HUES64 (cell line): ENCODE measurements around the gene PHLDA3.
"Not testable (repeated sequence)": the region's sequence is repeated elsewhere in the genome, so short reads cannot be mapped to it uniquely, and the experiment has no call there.

Experiments
- H3K27ac ChIP-seq: 2 replicates; pipeline ENCODE4 v1.7.0; 2013; ENCODE audit warnings: low read depth, low read length, inconsistent platforms
- H3K27me3 ChIP-seq: 2 replicates; pipeline ENCODE4 v1.6.1; 2013; ENCODE audit warnings: mild to moderate bottlenecking, low read length; ENCODE audit not compliant: insufficient read depth
- H3K36me3 ChIP-seq: 2 replicates; pipeline ENCODE4 v1.6.1; 2013; ENCODE audit warnings: mild to moderate bottlenecking, low read length; ENCODE audit not compliant: insufficient read depth
- H3K4me1 ChIP-seq: 2 replicates; pipeline ENCODE4 v1.6.1; 2013; ENCODE audit warnings: mild to moderate bottlenecking, low read length, moderate library complexity; ENCODE audit not compliant: insufficient read depth
- H3K4me3 ChIP-seq: 2 replicates; pipeline ENCODE4 v1.5.1; 2013; ENCODE audit warnings: mild to moderate bottlenecking, low read length, moderate library complexity
- H3K9ac ChIP-seq: 2 replicates; pipeline ENCODE4 v1.6.1; 2013; ENCODE audit warnings: mild to moderate bottlenecking, low read depth, low read length
- H3K9me3 ChIP-seq: 2 replicates; pipeline ENCODE4 v1.6.1; 2013; ENCODE audit warnings: low read depth, low read length; ENCODE audit not compliant: insufficient read depth
- WGBS: fragments of 150-250, 120-280 bp; methylation state at CpG from one replicate; pipeline ENCODE4 v1.1.7; 2013; ENCODE audit warnings: missing lambda C conversion rate; 5-methylcytosine and 5-hydroxymethylcytosine counted together

PHLDA3 gene

DNA sequence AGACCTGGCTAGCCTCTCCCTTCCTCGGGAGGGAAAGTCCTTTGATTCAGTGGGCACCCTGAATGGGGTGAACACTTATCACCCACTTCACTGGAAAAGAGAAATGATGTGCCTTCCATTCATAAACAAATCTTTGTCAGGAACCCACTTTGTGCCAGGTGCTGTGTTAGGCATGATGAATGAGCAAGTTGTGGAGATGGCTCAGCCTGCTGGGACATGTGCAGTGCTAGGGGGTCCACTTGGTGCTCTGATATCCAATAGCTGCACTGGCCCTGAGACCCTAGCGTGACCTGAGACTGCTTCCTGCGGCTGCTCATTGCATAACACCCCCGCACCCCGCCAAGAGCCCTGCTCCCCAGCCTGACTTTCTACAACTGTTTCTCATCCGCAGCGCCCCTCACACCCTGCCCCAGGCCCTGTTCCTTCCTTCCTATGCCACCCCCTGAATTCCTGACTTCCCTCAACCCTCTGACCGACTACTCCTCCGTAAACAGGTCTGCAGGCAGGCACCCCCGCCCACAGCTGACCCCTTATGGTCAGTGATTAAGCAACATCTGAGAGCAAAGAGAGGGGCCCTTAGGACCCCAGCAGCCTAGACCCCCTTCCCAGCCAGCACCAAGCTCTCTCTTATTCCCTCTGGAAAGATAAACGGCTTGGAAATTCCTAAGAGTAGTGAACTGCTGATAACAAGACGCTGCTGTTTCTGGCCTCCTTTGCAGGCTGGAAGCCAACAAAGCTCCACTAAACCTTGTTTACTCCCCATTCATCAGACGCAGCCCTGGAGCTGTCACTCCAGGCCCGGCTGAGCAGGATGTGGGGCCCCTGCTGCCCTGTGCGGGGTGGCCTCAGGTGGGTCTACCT, 25.0 kb upstream of the PHLDA3 start:
- Histone ChIP-seq H3K4me1 (0 out of 2 replicates have a peak, but pooled peaks cover 8% of the 10 kb centered on the region), H3K27me3 (no peaks in the 10 kb centered on the region), H3K27ac (no peak overlapping the region), H3K36me3 (no peaks in the 10 kb centered on the region), H3K4me3 (no peak overlapping the region), H3K9me3 (no peaks in the 10 kb centered on the region), H3K9ac (no peak overlapping the region; the same call in 1 of the 2 replicates)
- 79% methylated on average over 15 of the region's 15 CpGs for WGBS

- not testable (repeated sequence) for H3K36me3 ChIP-seq, H3K27ac ChIP-seq, H3K9ac ChIP-seq, H3K9me3 ChIP-seq, H3K27me3 ChIP-seq, H3K4me3 ChIP-seq, H3K4me1 ChIP-seq
- WGBS, result 100% methylated on average over 3 of the region's 3 CpGs
Measured at GRCh38 chr1:201493026-201493656, 24.2 kb upstream of the PHLDA3 start.

DNA sequence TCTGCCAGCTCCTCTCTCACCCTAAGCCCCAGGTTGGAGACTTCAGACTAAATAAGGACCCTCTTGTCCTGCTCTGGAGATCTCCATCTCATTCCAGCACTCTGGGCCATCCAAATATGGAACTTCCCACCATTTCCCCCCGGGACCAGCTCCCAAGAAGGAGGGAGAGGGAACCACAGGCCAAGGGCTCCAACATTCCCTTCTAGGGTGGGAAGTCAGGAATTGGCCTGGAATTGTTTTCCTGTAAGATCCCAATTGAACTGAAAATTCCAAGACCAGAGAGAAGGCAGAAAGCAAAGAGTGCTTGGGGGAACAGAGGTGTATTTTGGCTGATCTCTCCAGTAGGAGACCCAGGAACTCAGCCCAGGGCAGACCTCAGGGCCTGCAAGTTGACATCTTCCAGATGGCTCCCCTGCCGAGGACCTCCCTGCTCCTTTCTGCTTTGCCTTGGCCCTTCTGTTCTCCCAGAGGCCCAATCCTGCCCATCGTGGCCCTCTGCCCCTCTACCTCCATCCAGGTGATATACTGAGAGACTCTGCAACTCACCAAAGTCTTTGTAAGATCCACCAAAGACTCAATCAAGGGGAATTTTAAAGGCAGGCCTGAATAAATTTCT, 23.0 kb upstream of the PHLDA3 start:
- Histone ChIP-seq H3K27ac (no peak overlapping the region), H3K9ac (no peak overlapping the region), H3K36me3 (no peaks in the 10 kb centered on the region), H3K27me3 (no peaks in the 10 kb centered on the region), H3K4me3 (no peak overlapping the region), H3K4me1 (0 out of 2 replicates have a peak, but pooled peaks cover 8% of the 10 kb centered on the region), H3K9me3 (no peaks in the 10 kb centered on the region)
- WGBS, result 86% methylated on average over 3 of the region's 3 CpGs

- H3K4me3 ChIP-seq, result no peak overlapping the region
- H3K27ac ChIP-seq, result no peak overlapping the region
- H3K4me1 ChIP-seq, result 0 out of 2 replicates have a peak, but pooled peaks cover 8% of the 10 kb centered on the region
- no peaks in the 10 kb centered on the region for H3K27me3 ChIP-seq
- no peaks in the 10 kb centered on the region for H3K9me3 ChIP-seq
- no peaks in the 10 kb centered on the region for H3K36me3 ChIP-seq
- 81% methylated on average over 3 of the region's 3 CpGs for WGBS
- no peak overlapping the region for H3K9ac ChIP-seq
Measured at GRCh38 chr1:201490708-201491131, 21.7 kb upstream of the PHLDA3 start.

DNA sequence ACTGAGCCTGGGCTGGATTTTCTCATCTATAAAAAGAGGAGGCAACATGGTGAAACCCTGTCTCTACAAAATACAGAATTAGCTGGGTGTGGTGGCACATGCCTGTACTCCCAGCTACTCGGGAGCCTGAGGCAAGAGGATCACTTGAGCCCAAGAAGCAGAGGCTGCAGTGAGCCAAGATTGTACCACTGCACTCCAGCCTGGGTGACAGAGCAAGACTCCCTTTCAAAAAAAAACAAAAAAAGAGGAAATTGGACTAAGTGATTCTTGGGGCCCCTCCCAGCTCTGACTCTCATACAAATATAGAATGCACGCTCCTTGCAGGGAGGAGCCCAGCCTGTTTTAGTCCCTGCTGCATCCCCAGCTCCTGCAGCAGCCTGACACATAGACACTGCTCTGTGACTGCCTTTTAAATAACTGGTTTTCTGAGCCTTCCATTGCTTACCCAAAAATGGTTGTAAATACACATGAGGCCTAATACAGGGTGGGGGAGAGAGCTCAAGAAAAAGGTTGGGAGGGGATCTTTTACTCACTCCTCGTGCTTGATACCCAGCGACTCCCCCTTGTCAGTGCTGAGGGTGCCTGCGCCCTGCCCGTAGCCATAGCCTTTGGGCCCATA, 20.8 kb upstream of the PHLDA3 start:
- no peaks in the 10 kb centered on the region for H3K9me3 ChIP-seq
- H3K36me3 ChIP-seq, result no peaks in the 10 kb centered on the region
- H3K9ac ChIP-seq, result no peak overlapping the region
- H3K4me1 ChIP-seq, result 0 out of 2 replicates have a peak, but pooled peaks cover 8% of the 10 kb centered on the region
- no peaks in the 10 kb centered on the region for H3K27me3 ChIP-seq
- no peak overlapping the region for H3K27ac ChIP-seq
- 91% methylated on average over 6 of the region's 6 CpGs for WGBS
- H3K4me3 ChIP-seq, result no peak overlapping the region

DNA sequence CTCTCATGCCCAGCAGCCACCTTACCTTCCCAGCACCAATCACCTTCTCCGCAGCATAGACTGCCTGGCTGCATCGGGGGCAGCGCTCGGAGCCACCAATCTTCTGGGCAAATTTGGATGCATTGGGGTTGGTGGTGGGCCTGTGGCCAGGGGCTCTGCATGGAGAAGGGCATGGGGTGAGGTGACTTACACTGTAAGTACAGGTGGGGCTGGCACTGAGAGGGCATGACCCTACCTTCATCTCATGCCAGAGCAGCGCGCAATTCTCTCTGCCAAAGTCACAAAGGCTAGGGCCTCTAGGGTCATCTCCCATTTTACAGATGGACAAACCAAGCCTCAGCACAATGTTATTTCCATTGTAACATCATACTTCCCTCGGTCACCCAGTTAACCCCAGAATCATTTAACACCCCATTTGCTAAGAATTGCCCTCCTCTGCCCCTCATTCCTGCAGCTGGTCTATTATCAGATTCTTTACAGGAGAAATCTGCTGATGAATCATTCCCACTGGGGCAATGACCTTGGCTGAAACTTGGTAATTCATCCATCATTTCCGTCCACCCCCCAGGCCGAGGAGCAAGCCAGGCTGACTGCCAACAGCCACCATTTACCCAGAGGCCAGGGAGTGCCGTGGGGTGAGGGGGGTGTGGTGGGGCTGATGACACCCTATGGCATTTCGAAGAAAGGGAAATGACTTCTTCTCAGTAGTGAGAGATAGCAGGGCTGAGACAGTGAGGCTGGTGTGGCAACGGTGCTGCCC, 20.0 kb upstream of the PHLDA3 start:
- no peak overlapping the region for H3K9ac ChIP-seq

DNA sequence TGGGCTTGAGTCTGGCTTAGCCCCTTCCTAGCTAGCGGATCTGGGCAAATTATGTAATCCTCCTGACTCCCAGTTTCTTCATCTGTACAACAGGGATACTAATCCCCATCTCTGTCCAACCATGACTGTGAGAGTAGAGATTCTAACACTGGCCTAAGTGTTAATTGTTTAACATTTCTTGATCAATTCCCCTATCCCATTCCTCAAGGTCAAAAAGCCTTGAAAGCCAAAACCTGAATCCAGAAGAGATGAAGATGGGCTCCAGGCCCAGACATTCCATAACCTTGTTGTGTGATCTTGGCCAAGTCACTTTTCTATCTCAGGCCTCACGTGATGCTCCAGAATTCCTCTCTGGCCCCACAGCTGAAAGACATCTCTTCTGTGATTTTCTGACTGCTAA, 18.8 kb upstream of the PHLDA3 start:
- no peak overlapping the region for H3K27ac ChIP-seq
- no peak overlapping the region for H3K9ac ChIP-seq
- no peak overlapping the region for H3K4me3 ChIP-seq
- H3K36me3 ChIP-seq, result no peaks in the 10 kb centered on the region
- H3K9me3 ChIP-seq, result no peaks in the 10 kb centered on the region
- no peaks in the 10 kb centered on the region for H3K4me1 ChIP-seq
- 88% methylated on average over 2 of the region's 2 CpGs for WGBS
- H3K27me3 ChIP-seq, result no peaks in the 10 kb centered on the region

More for the DNA sequence above, 20.0 kb upstream of the PHLDA3 start:
- Histone ChIP-seq H3K36me3 (no peaks in the 10 kb centered on the region), H3K27ac (no peak overlapping the region), H3K9me3 (no peaks in the 10 kb centered on the region), H3K4me3 (no peak overlapping the region), H3K27me3 (no peaks in the 10 kb centered on the region), H3K4me1 (0 out of 2 replicates have a peak, but pooled peaks cover 2% of the 10 kb centered on the region)
- WGBS, result 89% methylated on average over 12 of the region's 12 CpGs

GRCh38 chr1:201486187-201486586, 17.2 kb upstream of the PHLDA3 start:
- Histone ChIP-seq H3K4me1 (no peaks in the 10 kb centered on the region), H3K9me3 (no peaks in the 10 kb centered on the region), H3K36me3 (no peaks in the 10 kb centered on the region), H3K27ac (no peak overlapping the region), H3K27me3 (peaks cover 8% of the 10 kb centered on the region), H3K9ac (no peak overlapping the region), H3K4me3 (no peak overlapping the region)
- 86% methylated on average over 3 of the region's 3 CpGs for whole genome bisulfite sequencing

DNA sequence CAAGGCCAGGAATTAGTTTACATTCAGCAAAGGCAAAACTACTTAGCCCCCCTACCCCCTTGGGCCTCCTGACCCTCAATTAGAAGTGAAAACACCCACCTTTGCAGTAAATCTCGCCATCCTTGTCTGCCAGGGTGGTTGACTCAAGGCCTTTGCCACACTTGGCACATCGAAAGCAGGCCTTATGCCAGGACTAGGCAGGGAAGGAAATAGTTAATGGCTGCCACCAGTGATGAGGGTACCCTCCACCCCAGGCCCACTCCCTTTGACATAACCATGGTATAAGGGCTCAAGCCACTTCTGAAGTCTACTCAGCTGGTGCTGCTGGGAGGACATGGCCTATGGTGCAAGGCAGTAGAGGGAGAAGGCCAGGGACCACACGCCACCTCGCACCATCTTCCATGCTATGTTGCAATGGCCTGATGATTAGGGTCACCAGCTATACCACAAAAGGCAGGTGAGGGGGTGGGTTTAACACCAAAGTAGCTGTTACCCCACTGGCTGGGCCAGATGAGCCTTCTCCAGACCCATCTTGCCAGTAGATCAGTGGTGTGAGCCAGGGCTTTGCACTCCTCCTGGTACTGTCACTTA, 16.3 kb upstream of the PHLDA3 start:
- Histone ChIP-seq H3K4me3 (no peak overlapping the region), H3K9ac (no peak overlapping the region), H3K9me3 (no peaks in the 10 kb centered on the region), H3K27me3 (peaks cover 14% of the 10 kb centered on the region), H3K27ac (no peak overlapping the region), H3K4me1 (no peaks in the 10 kb centered on the region), H3K36me3 (no peaks in the 10 kb centered on the region)
- 93% methylated on average over 4 of the region's 4 CpGs for WGBS

DNA sequence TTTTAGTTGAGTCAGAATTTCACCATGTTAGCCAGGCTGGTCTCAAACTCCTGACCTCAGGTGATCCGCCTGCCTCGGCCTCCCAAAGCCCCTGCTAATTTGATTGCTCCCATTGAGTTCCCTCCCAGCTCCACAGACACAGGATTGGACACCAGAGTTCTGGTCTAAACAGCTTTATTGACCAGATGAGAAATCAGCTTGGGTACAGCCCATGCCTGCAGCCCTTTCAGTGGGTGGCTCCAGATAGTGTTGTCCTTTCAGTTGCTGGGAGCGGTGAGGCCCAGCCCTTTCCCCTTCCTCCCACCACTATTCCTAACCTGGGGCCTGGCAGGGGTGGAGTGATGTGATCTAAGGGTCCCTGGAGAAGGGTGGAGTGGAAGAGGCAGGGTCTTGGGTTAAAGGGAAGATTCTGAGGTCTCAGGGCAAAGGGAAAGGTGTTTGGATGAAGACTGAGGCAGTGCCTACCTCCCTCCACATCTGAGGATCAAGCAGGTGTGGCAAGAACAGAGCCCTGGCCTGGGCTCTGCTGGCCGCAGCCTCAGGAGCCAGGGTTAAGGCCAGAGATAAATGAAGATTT, 14.5 kb upstream of the PHLDA3 start:
- Histone ChIP-seq H3K9me3 (no peaks in the 10 kb centered on the region), H3K27me3 (peaks cover 24% of the 10 kb centered on the region), H3K9ac (no peak overlapping the region), H3K27ac (no peak overlapping the region), H3K4me1 (peaks cover 4% of the 10 kb centered on the region; the same call in 1 of the 2 replicates), H3K4me3 (no peak overlapping the region), H3K36me3 (no peaks in the 10 kb centered on the region)
- 91% methylated on average over 3 of the region's 4 CpGs for WGBS
